DMS 273 treated with DMSO at 0.1 percent for 48 hours (cell line): ENCODE data around the gene CCDC188.

ENCODE experiments used
- DNase-seq: peaks from one replicate; lab custom pipeline; 2025; lab: John Stamatoyannopoulos, UW

The CCDC188 gene

GRCh38 chr22:20150381-20151275 lies at the start of gene CCDC188:
Gene CCDC188, minus strand, starts transcription at chr22:20151055. Its CDS starts 69 bp downstream, at chr22:20150986.
- DNase-seq = no peak

GRCh38 chr22:20199906-20200305 lies 49.1 kb upstream of the CCDC188 start:
- DNase-seq = no peak

- no peak for DNase-seq
These were observed 48.6 kb upstream of the CCDC188 start for GRCh38 chr22:20199413-20199842.

GRCh38 chr22:20198557-20199319 lies 47.9 kb upstream of the CCDC188 start:
- no peak for DNase-seq

- no peak for DNase-seq
These were observed 46.7 kb upstream of the CCDC188 start for GRCh38 chr22:20197407-20198030.

- no peak for DNase-seq
These were observed 45.4 kb upstream of the CCDC188 start for GRCh38 chr22:20196094-20196842.

GRCh38 chr22:20194681-20195593 lies 44.1 kb upstream of the CCDC188 start:
- DNase-seq = no peak

GRCh38 chr22:20193761-20194494 lies 43.1 kb upstream of the CCDC188 start:
- DNase-seq = no peak

- no peak for DNase-seq
These were observed 42.3 kb upstream of the CCDC188 start for GRCh38 chr22:20192972-20193760.

GRCh38 chr22:20192293-20192971 lies 41.6 kb upstream of the CCDC188 start:
- DNase-seq = no peak

GRCh38 chr22:20191803-20192202 lies 40.9 kb upstream of the CCDC188 start:
- no peak for DNase-seq

- DNase-seq = no peak
These were observed 40.2 kb upstream of the CCDC188 start for GRCh38 chr22:20191000-20191515.

- DNase-seq = no peak
These were observed 37.7 kb upstream of the CCDC188 start for GRCh38 chr22:20188567-20188877.

- DNase-seq = no peak
These were observed 37.1 kb upstream of the CCDC188 start for GRCh38 chr22:20187777-20188566.

- no peak for DNase-seq
These were observed 36.2 kb upstream of the CCDC188 start for GRCh38 chr22:20186871-20187546.

- no peak for DNase-seq
These were observed 35.5 kb upstream of the CCDC188 start for GRCh38 chr22:20186183-20186870.

- DNase-seq = no peak
These were observed 34.9 kb upstream of the CCDC188 start for GRCh38 chr22:20185750-20186149.
